GM12878 (cell line): Measurements from ENCODE around the gene MYBPHL.

Experiments used
- CTCF ChIP-seq, 3 experiments: IDR thresholded peaks in 2 of 3; conservative IDR thresholded peaks in 1 of 3; 2 replicates each; pipeline ENCODE4 v1.5.1; 2011; ENCODE audit warnings: low read depth in 3 of 3, low read length in 3 of 3, mild to moderate bottlenecking in 3 of 3, control low read depth in 2 of 3, moderate library complexity in 2 of 3, inconsistent platforms in 1 of 3, mixed read lengths in 1 of 3; ENCODE audit not compliant: control insufficient read depth in 2 of 3, insufficient read depth in 1 of 3; ENCODE audit errors: extremely low read depth in 1 of 3
- MAX ChIP-seq: IDR thresholded peaks from 2 replicates; pipeline ENCODE4 v1.6.1; 2012; ENCODE audit warnings: low read depth, low read length, improper control_type of control experiment

DNA sequence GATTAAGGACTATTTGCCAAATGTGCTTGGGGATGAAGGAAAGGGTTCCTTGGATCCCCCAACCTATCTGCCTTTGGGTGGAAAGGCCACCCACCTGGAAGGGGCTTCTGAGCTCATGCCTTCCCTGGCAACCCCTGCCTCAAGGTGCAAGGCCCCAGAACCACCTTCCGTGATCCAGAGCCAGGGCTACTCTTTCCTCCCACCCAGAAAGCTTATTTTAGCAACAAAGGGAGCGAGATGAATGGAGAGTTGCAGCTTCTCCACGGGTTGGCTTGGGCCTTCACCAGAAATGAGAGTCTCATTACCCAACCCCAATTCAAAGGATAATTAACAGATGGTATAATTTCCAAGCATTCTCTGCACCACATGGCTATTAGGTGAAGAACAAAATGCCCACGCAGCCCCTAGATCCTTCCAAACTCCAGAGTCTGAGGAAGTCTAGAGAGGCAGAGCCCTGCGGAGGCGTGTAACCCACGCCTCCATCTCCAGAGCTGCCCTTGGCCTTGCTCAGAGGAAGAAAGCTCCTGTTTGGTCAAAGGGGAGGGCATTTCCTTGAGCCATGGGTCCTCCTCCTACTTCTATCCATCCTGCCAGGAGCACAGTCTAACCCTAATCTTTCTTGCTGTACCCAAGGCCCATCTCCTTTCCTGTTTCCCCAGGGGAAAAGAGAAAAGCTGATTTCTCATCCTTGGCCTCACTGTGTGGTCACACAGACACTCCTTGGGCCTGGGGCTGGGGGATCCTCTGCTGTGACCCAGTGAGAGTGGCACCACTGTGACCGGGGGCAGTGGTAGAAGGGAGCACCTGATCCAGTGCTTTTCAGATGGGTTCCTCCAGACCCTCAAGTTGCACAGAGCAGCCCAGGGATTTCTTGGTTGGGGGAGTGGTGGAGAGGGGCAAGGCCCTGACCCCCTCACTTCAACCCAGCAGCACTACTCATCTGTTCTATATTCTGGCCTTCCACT, 59.1 kb downstream of the MYBPHL start:
- TF ChIP-seq MAX (no peak), CTCF (IDR thresholded peaks at IDR 0.05 in 2 of 3, conservative IDR thresholded peaks at IDR 0.05 in 1 of 3; ENCODE audit: control insufficient read depth in 2 of 3, extremely low read depth in 1 of 3, insufficient read depth in 1 of 3, low read depth in 3 of 3, low read length in 3 of 3) (no peak)
